ENCODE data around the gene NR4A2.

DNA sequence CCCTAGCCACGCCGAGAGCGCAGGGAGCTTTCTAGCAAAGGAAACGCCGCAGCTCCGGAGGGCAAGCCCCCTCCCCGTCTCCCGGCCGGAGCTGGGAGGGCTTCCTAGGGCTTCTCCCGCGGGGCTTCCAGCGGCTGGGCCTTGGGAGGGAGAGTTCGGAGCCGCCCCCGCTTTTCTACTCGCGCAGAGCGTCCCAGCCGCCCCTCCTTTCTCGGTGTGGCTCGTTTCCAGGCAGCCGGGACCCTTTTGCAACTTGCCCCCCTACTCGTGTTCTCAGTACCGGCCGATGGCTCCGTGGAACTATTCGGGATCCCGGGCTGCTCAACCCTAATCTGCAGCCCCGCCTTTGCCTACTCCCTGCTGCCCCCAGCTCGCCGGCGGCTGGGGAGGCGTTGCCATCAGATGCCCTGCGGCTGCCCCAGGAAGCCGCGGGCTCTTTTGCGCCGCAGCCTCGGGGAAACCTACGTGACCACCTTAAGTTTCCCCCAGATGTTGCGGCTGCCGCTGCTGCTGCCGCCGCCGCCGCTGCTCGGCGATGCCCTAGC, 1.5 kb upstream of the NR4A2 start:
- TF ChIP-seq EZH2phosphoT487 (IDR thresholded peaks at IDR 0.05; ENCODE audit: borderline replicate concordance, low read depth, low read length): no peak
- TF ChIP-seq, protein P1, sequence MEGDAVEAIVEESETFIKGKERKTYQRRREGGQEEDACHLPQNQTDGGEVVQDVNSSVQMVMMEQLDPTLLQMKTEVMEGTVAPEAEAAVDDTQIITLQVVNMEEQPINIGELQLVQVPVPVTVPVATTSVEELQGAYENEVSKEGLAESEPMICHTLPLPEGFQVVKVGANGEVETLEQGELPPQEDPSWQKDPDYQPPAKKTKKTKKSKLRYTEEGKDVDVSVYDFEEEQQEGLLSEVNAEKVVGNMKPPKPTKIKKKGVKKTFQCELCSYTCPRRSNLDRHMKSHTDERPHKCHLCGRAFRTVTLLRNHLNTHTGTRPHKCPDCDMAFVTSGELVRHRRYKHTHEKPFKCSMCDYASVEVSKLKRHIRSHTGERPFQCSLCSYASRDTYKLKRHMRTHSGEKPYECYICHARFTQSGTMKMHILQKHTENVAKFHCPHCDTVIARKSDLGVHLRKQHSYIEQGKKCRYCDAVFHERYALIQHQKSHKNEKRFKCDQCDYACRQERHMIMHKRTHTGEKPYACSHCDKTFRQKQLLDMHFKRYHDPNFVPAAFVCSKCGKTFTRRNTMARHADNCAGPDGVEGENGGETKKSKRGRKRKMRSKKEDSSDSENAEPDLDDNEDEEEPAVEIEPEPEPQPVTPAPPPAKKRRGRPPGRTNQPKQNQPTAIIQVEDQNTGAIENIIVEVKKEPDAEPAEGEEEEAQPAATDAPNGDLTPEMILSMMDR (conservative IDR thresholded peaks at IDR 0.05; ENCODE audit: low read length): no peak
